ENCODE data around the gene PTPN3. TPM values are rescaled to one million over a fixed set of nuclear protein-coding genes. Genes with fewer than 3 reads are reported as not detected.
"Not testable (repeated sequence)": the region's sequence is repeated elsewhere in the genome, so short reads cannot be mapped to it uniquely, and the experiment has no call there.

Gene PTPN3
- total RNA-seq, 2 donors from 2014 or later: 6.8 to 8.5 TPM

- DNase-seq (no peak), ATAC-seq (no peak)
- intact Hi-C loops (cut with DNase I): no loop called here
These were observed 116.9 kb downstream of the PTPN3 start for GRCh38 chr9:109381011-109381729.

- intact Hi-C loops (cut with DNase I): no loop called here
- ATAC-seq (no peak), DNase-seq (no peak)
These were observed 118.6 kb downstream of the PTPN3 start for GRCh38 chr9:109379513-109379912.

DNA sequence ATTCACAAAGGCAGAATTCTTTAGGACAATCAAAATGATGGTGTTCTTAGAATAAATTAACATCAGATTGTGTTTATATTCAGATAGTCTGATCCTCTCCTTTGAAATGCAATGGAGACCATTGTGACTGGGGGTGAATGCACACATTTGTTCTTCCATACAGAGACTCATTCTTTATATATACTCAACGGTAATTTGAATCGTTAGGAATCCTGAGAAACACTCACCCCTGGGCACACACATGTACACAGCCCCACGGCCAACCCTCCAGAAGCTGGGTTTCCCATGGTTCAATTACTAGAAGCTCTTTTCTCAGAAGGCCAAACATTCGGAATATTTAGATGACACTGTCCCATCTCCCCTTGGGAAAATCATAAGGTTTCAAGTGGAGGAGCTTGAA lies 119.8 kb downstream of the PTPN3 start:
- intact Hi-C loops (cut with DNase I): no loop called here
- DNase-seq (no peak), ATAC-seq (no peak)

DNA sequence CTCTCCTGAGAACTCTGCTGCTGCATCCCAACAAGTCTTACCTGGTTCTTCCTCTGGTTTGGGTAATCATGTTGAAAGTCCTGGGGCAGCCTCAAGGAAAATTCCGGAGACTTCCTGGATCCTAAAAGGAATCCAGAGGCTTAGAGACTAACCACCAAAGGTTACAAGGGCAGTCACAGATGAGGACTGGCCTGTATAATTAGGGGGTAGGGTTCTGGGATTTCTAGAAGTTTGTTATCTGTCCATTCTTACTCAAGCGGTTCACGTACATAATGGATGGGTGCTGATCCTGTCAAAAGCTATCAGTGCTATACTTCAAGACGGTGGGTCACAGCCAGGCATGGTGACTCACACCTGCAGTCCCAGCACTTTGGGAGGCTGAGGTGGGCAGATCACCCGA lies 125.9 kb downstream of the PTPN3 start:
- no peak for DNase-seq
- no peak for ATAC-seq
- intact Hi-C loops (cut with DNase I): no loop called here

- intact Hi-C loops (cut with DNase I): no loop called here
- ATAC-seq: no peak
These were observed 126.7 kb downstream of the PTPN3 start for GRCh38 chr9:109371374-109371773.

DNA sequence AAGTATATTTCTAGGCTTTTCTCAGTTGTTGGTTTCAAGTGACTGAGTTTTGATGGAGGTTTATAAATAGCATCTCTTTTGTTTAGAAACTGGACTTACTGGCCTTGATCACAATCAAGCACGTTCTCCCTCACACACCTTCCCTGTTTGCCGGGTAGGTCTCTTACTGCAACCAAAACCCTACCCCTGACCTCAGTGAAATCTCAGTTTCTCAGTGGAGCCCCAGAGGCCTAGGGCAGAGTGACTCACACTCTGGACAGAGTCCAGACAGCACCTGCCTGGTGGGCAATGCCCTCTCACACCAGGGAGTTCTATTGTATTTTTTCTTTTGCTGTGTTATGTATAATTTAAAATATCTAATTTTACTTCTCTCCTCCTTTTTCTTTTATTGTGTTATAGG lies 128.8 kb downstream of the PTPN3 start:
- no peak for ATAC-seq
- intact Hi-C loops (cut with DNase I): no loop called here
- no peak for DNase-seq

More at GRCh38 chr9:109371374-109371773, 126.7 kb downstream of the PTPN3 start:
- no peak for DNase-seq

DNA sequence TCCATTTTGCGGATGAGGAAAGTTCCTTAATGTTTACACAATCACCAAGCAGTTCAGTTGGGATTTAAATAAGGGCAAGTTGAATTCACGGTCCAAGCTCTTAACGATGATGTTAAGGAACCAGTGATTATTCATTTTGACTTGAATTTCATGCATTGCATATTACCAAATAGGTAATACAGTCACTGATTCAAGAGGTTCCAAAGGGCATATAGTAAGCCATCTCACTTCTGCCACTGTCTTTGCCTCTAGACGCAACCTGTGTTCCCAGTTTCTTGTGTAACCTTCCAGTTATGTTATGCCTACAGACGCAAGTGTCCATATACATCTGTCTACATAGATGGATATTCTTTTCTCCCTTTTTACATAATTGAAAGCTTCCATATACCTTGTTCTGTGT lies 137.3 kb downstream of the PTPN3 start:
- no peak for DNase-seq
- no peak for ATAC-seq
- intact Hi-C loops (cut with DNase I): no loop called here

- ATAC-seq; DNase-seq; intact Hi-C loops (cut with DNase I): not testable (repeated sequence)
These were observed 139.0 kb downstream of the PTPN3 start for GRCh38 chr9:109358968-109359603.

DNA sequence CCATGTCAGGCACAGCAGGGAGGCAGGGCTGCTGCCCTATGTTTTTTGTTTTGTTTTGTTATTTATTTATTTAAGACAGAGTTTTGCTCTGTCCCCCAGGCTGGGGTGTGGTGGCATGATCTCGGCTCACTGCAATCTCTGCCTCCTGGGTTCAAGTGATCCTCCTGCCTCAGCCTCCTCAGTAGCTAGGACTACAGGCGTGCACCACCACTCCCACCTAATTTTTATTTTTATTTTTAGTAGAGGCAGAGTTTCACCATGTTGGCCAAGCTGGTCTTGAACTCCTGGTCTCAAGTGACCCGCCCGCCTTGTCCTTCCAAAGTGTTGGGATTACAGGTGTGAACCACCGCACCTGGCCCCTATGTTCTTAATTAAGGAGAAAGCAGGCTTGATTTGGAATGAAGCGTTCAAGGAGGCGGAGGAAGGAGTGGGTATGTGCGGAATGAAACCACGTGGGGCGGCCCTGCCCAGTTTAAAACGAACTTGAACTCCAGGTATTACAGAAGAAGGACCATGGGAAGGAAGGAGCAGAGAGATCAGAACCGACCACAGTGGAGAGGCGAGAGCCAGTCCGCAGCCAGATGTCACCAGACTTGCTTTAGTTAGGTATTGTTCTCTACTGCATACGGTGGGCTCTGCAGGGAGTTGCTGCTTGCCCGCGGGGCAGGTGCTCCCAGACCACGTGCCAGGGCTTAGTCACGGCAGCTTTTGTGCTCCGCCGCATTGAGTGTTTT lies 142.4 kb downstream of the PTPN3 start:
- DNase-seq (no peak), ATAC-seq (no peak)
- intact Hi-C loops (cut with DNase I): no loop called here

DNA sequence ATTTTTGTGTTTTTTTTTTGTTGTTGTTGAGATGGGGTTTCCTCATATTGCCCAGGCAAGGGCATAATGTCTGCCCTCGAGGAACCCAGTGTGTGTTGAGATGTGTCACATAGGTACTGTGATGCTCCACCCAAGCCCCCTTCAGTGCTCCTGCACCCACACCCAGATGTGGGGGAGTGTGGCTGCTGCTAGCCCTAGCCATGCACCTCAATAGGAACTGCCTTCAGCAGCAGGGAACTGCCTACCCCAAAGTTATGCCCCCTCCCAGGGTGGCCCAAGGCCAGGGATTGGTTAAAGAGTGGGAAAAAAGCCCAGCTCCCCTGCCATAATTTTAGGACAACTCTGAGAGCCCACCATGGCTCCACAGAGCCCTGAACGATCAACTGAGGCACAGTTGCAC lies 143.9 kb downstream of the PTPN3 start:
- ATAC-seq: no peak
- intact Hi-C loops (cut with DNase I): no loop called here
- DNase-seq: no peak

DNA sequence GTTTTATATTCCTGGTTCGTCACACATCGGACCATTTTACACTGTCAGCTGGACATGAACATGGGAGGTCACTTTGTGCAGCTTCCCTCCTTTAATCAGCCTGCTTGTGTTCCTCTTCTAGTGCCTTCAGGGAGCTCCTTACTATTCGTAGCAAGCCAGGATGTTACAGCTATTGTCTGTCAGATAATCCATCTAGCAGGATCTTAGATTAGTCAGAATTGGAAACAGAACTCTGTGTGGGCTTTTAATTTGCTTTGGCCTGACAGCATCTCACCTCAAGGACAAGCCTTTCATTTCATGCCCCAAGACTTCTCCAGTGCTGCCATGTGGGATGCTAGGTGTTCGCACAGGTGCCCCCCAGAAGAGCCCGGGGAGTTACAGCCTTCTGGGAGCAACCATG lies 147.1 kb downstream of the PTPN3 start:
- DNase-seq (no peak), ATAC-seq (no peak)
- intact Hi-C loops (cut with DNase I): no loop called here

GRCh38 chr9:109349421-109349846 lies 148.7 kb downstream of the PTPN3 start:
- intact Hi-C loops (cut with DNase I): no loop called here
- DNase-seq: no peak
- ATAC-seq: peak in 1 of 2 donors; percentile 85

GRCh38 chr9:109346904-109347303 lies 151.2 kb downstream of the PTPN3 start:
- intact Hi-C loops (cut with DNase I): no loop called here
- ATAC-seq: no peak

GRCh38 chr9:109344866-109345265 lies 153.2 kb downstream of the PTPN3 start:
- intact Hi-C loops (cut with DNase I): no loop called here
- ATAC-seq (no peak), DNase-seq (no peak)

More at GRCh38 chr9:109346904-109347303, 151.2 kb downstream of the PTPN3 start:
- DNase-seq: no peak

GRCh38 chr9:109342878-109343277 lies 155.2 kb downstream of the PTPN3 start:
- ATAC-seq (no peak), DNase-seq (no peak)
- intact Hi-C loops (cut with DNase I): no loop called here

- intact Hi-C loops (cut with DNase I): no loop called here
- DNase-seq: no peak
- no peak for ATAC-seq
These were observed 156.5 kb downstream of the PTPN3 start for GRCh38 chr9:109341561-109341960.

- intact Hi-C loops (cut with DNase I); DNase-seq; ATAC-seq: not testable (repeated sequence)
These were observed 157.1 kb downstream of the PTPN3 start for GRCh38 chr9:109340979-109341378.

- intact Hi-C loops (cut with DNase I): no loop called here
- no peak for DNase-seq
- no peak for ATAC-seq
These were observed 161.7 kb downstream of the PTPN3 start for GRCh38 chr9:109336409-109336808.

DNA sequence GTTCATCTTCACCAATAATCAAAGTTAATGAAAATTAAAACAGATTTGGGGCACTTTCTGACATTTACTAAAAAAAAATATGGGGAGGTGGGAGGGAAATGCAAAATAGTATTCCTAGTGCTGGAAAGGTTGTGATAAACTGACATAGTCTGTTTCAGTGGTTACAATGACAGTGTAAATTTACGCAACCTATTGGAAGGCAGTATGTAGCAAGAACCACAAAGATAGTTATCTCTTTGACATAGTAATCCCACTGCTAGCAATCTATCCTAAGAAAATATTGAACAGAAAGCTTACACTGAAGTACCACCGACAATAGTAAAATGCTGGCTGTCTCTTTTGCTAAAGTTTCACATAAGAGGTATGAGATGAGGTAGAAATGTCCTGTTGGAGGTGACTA lies 162.2 kb downstream of the PTPN3 start:
- no peak for ATAC-seq
- DNase-seq: no peak
- intact Hi-C loops (cut with DNase I): no loop called here

- intact Hi-C loops (cut with DNase I): no loop called here
- no peak for ATAC-seq
- DNase-seq: no peak
These were observed 163.0 kb downstream of the PTPN3 start for GRCh38 chr9:109335121-109335520.
